Common myeloid progenitor, CD34-positive (primary cell): Measurements from ENCODE around the gene ARL4D.
"Not testable (repeated sequence)": the region's sequence is repeated elsewhere in the genome, so short reads cannot be mapped to it uniquely, and the experiment has no call there.

Experiments used
- CTCF ChIA-PET: fragments of 350-600 bp; sonication (Branson Sonifier 250); formaldehyde crosslinking; loops from one replicate; lab custom pipeline; 2021; ENCODE audit warnings: antibody characterized with exemption; lab: Charles Lee
- POLR2A ChIA-PET: fragments of 350-600 bp; sonication (Branson Sonifier 250); formaldehyde crosslinking; loops from one replicate; lab custom pipeline; 2021; ENCODE audit warnings: antibody characterized with exemption; lab: Charles Lee
- DNase-seq, 3 donors: peaks; one replicate each; pipeline versions ENCODE4 v3.0.0 to v3.0.0-alpha.2; 2013
- H3K27ac ChIP-seq, 2 experiments: 1 replicate in 1 of 2; 2 replicates in 1 of 2; pipeline ENCODE4 v1.7.0; 2013; ENCODE audit warnings: inconsistent platforms in 2 of 2, low read length in 2 of 2, mild to moderate bottlenecking in 2 of 2, low read depth in 1 of 2, moderate library complexity in 1 of 2; ENCODE audit not compliant: severe bottlenecking in 2 of 2, insufficient read depth in 1 of 2, poor library complexity in 1 of 2
- H3K27me3 ChIP-seq, 5 experiments: replicated peaks in 2 of 5; 1 replicate in 3 of 5; 2 replicates in 2 of 5; pipeline versions ENCODE4 v1.6.1 to v1.7.0; 2013; ENCODE audit warnings: low read length in 4 of 5, mild to moderate bottlenecking in 2 of 5, moderate library complexity in 2 of 5, inconsistent platforms in 1 of 5; ENCODE audit not compliant: insufficient read depth in 5 of 5, control insufficient read depth in 4 of 5
- H3K36me3 ChIP-seq, 4 experiments: 1 replicate in 2 of 4; 2 replicates in 2 of 4; pipeline versions ENCODE4 v1.6.1 to v1.7.0; 2013; ENCODE audit warnings: low read length in 3 of 4, control low read depth in 1 of 4, mild to moderate bottlenecking in 1 of 4; ENCODE audit not compliant: control insufficient read depth in 4 of 4, insufficient read depth in 4 of 4
- H3K4me1 ChIP-seq, 4 experiments: 1 replicate in 3 of 4; 2 replicates in 1 of 4; pipeline versions ENCODE4 v1.6.1 to v1.7.1; 2013; ENCODE audit warnings: low read length in 3 of 4, mild to moderate bottlenecking in 3 of 4, control low read depth in 1 of 4, inconsistent platforms in 1 of 4, moderate library complexity in 1 of 4; ENCODE audit not compliant: control insufficient read depth in 4 of 4, insufficient read depth in 4 of 4; ENCODE audit errors: control extremely low read depth in 1 of 4
- H3K4me3 ChIP-seq, 7 experiments: 1 replicate in 4 of 7; 2 replicates in 3 of 7; pipeline versions ENCODE4 v1.5.1 to v1.7.0; 2013; ENCODE audit warnings: mild to moderate bottlenecking in 7 of 7, low read length in 6 of 7, moderate library complexity in 6 of 7, inconsistent platforms in 2 of 7, low read depth in 2 of 7, control low read depth in 1 of 7; ENCODE audit not compliant: insufficient read depth in 4 of 7, control insufficient read depth in 1 of 7; ENCODE audit errors: extremely low read depth in 1 of 7
- H3K9me3 ChIP-seq, 5 experiments: 1 replicate in 4 of 5; 2 replicates in 1 of 5; pipeline versions ENCODE4 v1.6.1 to v1.7.1; 2013; ENCODE audit warnings: low read length in 4 of 5, mild to moderate bottlenecking in 2 of 5, inconsistent platforms in 1 of 5, low read depth in 1 of 5, moderate library complexity in 1 of 5; ENCODE audit not compliant: control insufficient read depth in 4 of 5, insufficient read depth in 2 of 5; ENCODE audit errors: control extremely low read depth in 1 of 5
- WGBS: methylation state at CpG from one replicate; pipeline ENCODE4 v1.1.5; 2013; ENCODE audit not compliant: insufficient coverage; 5-methylcytosine and 5-hydroxymethylcytosine counted together

The ARL4D gene

GRCh38 chr17:43392397-43392796 lies 6.4 kb upstream of the ARL4D start:
- Histone ChIP-seq H3K9me3 (no peaks in the 10 kb centered on the region), H3K4me1 (peaks cover 8 to 34% (median 27%) of the 10 kb centered on the region in 4 experiments), H3K36me3 (no peaks in the 10 kb centered on the region), H3K27me3 (no peaks in the 10 kb centered on the region), H3K27ac (no peak overlapping the region), H3K4me3 (no peak overlapping the region)
- ChIA-PET POLR2A (interaction anchor here (2.9 to 3.7 kb wide), 2 partner anchors 24 to 91 kb away, joined by 8 to 29 read pairs; partner anchors contain the start of gene DHX8), CTCF (interaction anchor here (1.0 to 6.2 kb wide), 6 partner anchors 11 to 309 kb away, joined by 3 to 80 read pairs (median 5); partner anchors contain the start of gene DHX8)
- 87% methylated on average over 4 of the region's 6 CpGs for WGBS
- no peak for DNase-seq

- Histone ChIP-seq H3K36me3 (no peaks in the 10 kb centered on the region), H3K27ac (no peak overlapping the region), H3K4me1 (peaks cover 8 to 30% (median 25%) of the 10 kb centered on the region in 4 experiments), H3K9me3 (no peaks in the 10 kb centered on the region), H3K27me3 (no peaks in the 10 kb centered on the region), H3K4me3 (peak overlapping the region in 1 of 7 experiments; percentile 41)
- CTCF ChIA-PET = interaction anchor here (0.6 to 6.2 kb wide), 29 partner anchors 9 to 373 kb away, joined by 3 to 80 read pairs (median 4); partner anchors contain the start of gene DHX8
- POLR2A ChIA-PET = interaction anchor here (0.6 to 3.7 kb wide), 7 partner anchors 11 to 782 kb away, joined by 3 to 29 read pairs (median 3); partner anchors contain the start of gene DHX8
- DNase-seq = peak; percentile 86 to 93 (median 87)
- WGBS = 68% methylated on average over 5 of the region's 11 CpGs
These were observed 4.8 kb upstream of the ARL4D start for GRCh38 chr17:43393944-43394482.

GRCh38 chr17:43394696-43395095 lies 4.1 kb upstream of the ARL4D start:
- H3K36me3 ChIP-seq, H3K4me3 ChIP-seq, H3K9me3 ChIP-seq, H3K27me3 ChIP-seq, H3K27ac ChIP-seq, DNase-seq: not testable (repeated sequence)
- POLR2A ChIA-PET = interaction anchor here (0.7 to 3.7 kb wide), 4 partner anchors 26 to 783 kb away, joined by 3 to 29 read pairs (median 6); partner anchors contain the start of gene DHX8
- peaks cover 5 to 30% (median 23%) of the 10 kb centered on the region in 4 experiments for H3K4me1 ChIP-seq
- CTCF ChIA-PET = interaction anchor here (0.6 to 6.2 kb wide), 21 partner anchors 9 to 373 kb away, joined by 3 to 80 read pairs (median 5); partner anchors contain the start of gene DHX8
- WGBS = 98% methylated on average over 12 of the region's 12 CpGs

GRCh38 chr17:43395165-43395564 lies 3.6 kb upstream of the ARL4D start:
- Histone ChIP-seq H3K36me3 (no peaks in the 10 kb centered on the region), H3K4me1 (peaks cover 5 to 29% (median 19%) of the 10 kb centered on the region in 4 experiments), H3K27ac (no peak overlapping the region), H3K9me3 (no peaks in the 10 kb centered on the region), H3K4me3 (no peak overlapping the region), H3K27me3 (peaks cover 0 to 2% (median 0%) of the 10 kb centered on the region in 5 experiments)
- CTCF ChIA-PET = interaction anchor here (0.6 to 6.2 kb wide), 7 partner anchors 27 to 202 kb away, joined by 3 to 80 read pairs (median 10); partner anchors contain the start of gene DHX8
- POLR2A ChIA-PET = interaction anchor here (2.9 to 3.7 kb wide), 2 partner anchors 27 to 88 kb away, joined by 8 to 29 read pairs; partner anchors contain the start of gene DHX8
- 97% methylated on average over 6 of the region's 6 CpGs for WGBS
- DNase-seq = no peak

GRCh38 chr17:43396491-43397060 lies 2.2 kb upstream of the ARL4D start:
- Histone ChIP-seq H3K36me3 (no peaks in the 10 kb centered on the region), H3K9me3 (no peaks in the 10 kb centered on the region), H3K27ac (no peak overlapping the region), H3K27me3 (peaks cover 0 to 2% (median 0%) of the 10 kb centered on the region in 5 experiments), H3K4me1 (peaks cover 5 to 29% (median 19%) of the 10 kb centered on the region in 4 experiments), H3K4me3 (no peak overlapping the region)
- WGBS = 70% methylated on average over 3 of the region's 5 CpGs
- CTCF ChIA-PET = interaction anchor here (1.2 to 6.2 kb wide), 3 partner anchors 32 to 87 kb away, joined by 3 to 80 read pairs (median 16); partner anchors contain the start of gene DHX8
- POLR2A ChIA-PET = interaction anchor here (0.8 to 1.4 kb wide), 3 partner anchors 29 to 87 kb away, joined by 4 to 6 read pairs (median 6); partner anchors contain the start of gene DHX8
- peak in 2 of 3 donors; percentile 23 to 32 for DNase-seq

- Histone ChIP-seq H3K27me3 (peaks cover 0 to 2% (median 0%) of the 10 kb centered on the region in 5 experiments), H3K4me3 (peak overlapping the region in 3 of 7 experiments; percentile 72 to 80 (median 75)), H3K36me3 (no peaks in the 10 kb centered on the region), H3K4me1 (peaks cover 5 to 23% (median 15%) of the 10 kb centered on the region in 4 experiments), H3K27ac (no peak overlapping the region), H3K9me3 (no peaks in the 10 kb centered on the region)
- CTCF ChIA-PET = interaction anchor here (0.9 to 2.2 kb wide), 5 partner anchors 10 to 120 kb away, joined by 3 to 12 read pairs (median 4); partner anchors contain the start of gene DHX8
- WGBS = 98% methylated on average over 22 of the region's 28 CpGs
- no peak for DNase-seq
- POLR2A ChIA-PET = interaction anchor here (1.0 to 2.3 kb wide), 3 partner anchors 32 to 84 kb away, joined by 4 to 9 read pairs (median 6); partner anchors contain the start of gene DHX8
These were observed 1.1 kb downstream of the ARL4D start for GRCh38 chr17:43399839-43400328.
